Mucosa of descending colon (tissue), 3 donors: ENCODE data around the gene ASB7. TPM values are rescaled to one million over a fixed set of nuclear protein-coding genes. Genes with fewer than 3 reads are reported as not detected.

ENCODE experiments used
- ATAC-seq: fragments of 200-7000 bp; cut with Tn5 transposase; one replicate; pipeline ENCODE4 v1.9.1; 2020; ENCODE audit warnings: mild to moderate bottlenecking, moderate library complexity
- DNase-seq, 3 donors: peaks; one replicate each; pipeline ENCODE4 v3.0.0-alpha.2; 2020
- H3K36me3 ChIP-seq: fragments of 200-600 bp; one replicate; pipeline ENCODE4 v1.8.0; 2021; ENCODE audit warnings: low read depth, mild to moderate bottlenecking
- H3K4me1 ChIP-seq: fragments of 200-600 bp; one replicate; pipeline ENCODE4 v1.8.0; 2021; ENCODE audit warnings: low read depth, mild to moderate bottlenecking
- H3K4me3 ChIP-seq: fragments of 200-600 bp; one replicate; pipeline ENCODE4 v1.8.0; 2021; ENCODE audit warnings: mild to moderate bottlenecking
- H3K9me3 ChIP-seq: fragments of 200-600 bp; one replicate; pipeline ENCODE4 v1.8.0; 2021; ENCODE audit warnings: mild to moderate bottlenecking
- intact Hi-C, 2 donors: fragments of 100-400 bp; cut with DNase I in 1 of 2; cut with micrococcal nuclease in 1 of 2; formaldehyde crosslinking; loops; one replicate each; pipeline versions ENCODE4 v1.11.0 to v1.11.1; 2022; cut with DNase I, micrococcal nuclease
- total RNA-seq, 3 donors: library from RNA; stranded (reverse); fragmentation: NEBNext Ultra II Directional in 2 of 3; extraction: Animal tissue kit (Norgen Biotek cat#: 25700) in 2 of 3; gene quantifications; one replicate each; pipeline versions ENCODE4 v1.2.1 to v1.2.4, GENCODE V29; 2021 to 2023
- TF ChIP-seq, protein P1 (sequence below): fragments of 200-600 bp; IDR thresholded peaks from one replicate; pipeline ENCODE4 v1.8.0; 2022; ENCODE audit warnings: antibody characterized with exemption, mild to moderate bottlenecking
- donor health status: DM: no; HTN: no; CAD: no; lungs with moderate emphysema.
- donor health status: DM: no; HTN: no; CAD: no.
- donor health status: DM: no; HTN: yes; CAD: no.

Gene ASB7
- total RNA-seq, 3 donors from 2014 or later: 20.1 to 23.5 (median 22.2) TPM

DNA sequence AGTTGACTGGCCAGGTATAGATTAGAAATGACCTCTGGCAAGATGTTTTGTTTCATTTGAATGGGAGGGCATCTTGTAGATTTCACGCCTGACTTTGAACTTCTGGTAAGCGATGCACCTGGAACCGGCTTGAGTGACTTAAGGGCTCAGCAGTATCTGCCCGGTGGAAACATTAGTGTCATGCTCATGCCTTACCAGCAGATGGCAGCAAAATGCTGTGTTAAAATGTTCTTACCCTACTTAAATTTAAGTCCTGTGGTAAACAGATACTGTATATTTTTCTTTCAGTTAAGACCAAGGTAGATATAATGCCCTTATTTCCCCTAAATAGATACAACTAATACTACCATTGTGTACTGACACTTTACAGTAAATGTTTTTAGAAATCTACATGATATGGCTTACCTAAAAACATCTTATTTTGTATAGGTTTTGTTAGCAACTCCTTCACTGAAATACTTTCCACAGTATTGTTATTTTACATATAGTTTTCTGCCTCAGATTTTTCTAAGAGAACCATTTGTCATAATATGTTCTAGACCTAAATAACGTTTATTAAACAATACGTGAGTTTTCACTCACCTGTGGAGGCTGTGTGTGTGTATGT, 25.5 kb downstream of the ASB7 start:
- ATAC-seq (peak; percentile 95), DNase-seq (peak in 1 of 3 donors; percentile 78)
- Histone ChIP-seq H3K9me3 (no peaks in the 10 kb centered on the region), H3K36me3 (no peaks in the 10 kb centered on the region), H3K4me1 (no peaks in the 10 kb centered on the region), H3K4me3 (no peak overlapping the region)
- intact Hi-C loops: loop anchor here (5.0 to 10.0 kb wide), 2 partner anchors 244 to 247 kb away; partner anchors contain the start of gene ALDH1A3 (in 1 of the 2)
- TF ChIP-seq, protein P1, sequence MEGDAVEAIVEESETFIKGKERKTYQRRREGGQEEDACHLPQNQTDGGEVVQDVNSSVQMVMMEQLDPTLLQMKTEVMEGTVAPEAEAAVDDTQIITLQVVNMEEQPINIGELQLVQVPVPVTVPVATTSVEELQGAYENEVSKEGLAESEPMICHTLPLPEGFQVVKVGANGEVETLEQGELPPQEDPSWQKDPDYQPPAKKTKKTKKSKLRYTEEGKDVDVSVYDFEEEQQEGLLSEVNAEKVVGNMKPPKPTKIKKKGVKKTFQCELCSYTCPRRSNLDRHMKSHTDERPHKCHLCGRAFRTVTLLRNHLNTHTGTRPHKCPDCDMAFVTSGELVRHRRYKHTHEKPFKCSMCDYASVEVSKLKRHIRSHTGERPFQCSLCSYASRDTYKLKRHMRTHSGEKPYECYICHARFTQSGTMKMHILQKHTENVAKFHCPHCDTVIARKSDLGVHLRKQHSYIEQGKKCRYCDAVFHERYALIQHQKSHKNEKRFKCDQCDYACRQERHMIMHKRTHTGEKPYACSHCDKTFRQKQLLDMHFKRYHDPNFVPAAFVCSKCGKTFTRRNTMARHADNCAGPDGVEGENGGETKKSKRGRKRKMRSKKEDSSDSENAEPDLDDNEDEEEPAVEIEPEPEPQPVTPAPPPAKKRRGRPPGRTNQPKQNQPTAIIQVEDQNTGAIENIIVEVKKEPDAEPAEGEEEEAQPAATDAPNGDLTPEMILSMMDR: peak; percentile 64

DNA sequence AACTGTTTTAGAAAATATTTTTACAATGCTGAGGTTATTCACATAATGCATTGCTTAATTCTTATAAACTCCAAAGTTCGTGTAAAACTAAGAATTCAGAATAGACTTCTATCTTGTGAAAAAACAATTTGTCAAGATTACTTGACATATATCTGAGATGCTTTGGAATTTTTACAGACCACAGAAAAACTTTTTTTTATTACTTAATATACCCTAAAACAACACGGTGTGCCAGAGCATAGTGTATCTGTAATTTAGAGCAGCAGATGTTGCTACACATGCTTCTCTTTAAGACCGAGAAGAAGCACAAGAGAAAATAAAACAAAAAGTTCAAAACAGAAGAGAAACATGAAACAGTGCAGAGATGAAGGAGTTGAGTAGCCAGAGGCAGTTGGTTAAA, 26.4 kb downstream of the ASB7 start:
- no peaks in the 10 kb centered on the region for H3K36me3 ChIP-seq
- no peak for ATAC-seq

DNA sequence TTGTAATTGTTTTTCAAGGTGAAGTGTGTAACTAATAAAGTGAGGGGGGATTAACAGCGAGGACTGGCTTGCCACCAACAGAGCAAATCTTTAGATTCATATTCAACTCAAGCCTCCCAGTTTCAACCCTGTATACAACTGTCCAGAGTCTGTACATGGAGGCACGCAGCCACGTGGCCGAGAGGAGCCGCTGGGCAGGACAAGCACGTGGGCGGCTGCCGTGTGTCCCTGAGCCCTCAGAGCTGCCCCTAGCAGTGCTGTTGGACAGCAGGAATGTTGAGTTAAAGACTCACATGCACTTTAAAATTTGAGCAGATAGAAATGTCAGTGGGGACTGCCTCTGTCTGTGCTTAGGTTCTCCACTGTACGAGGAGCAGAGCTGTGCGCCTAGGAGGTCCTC, 29.4 kb downstream of the ASB7 start:
- Histone ChIP-seq H3K4me1 (peaks cover 8% of the 10 kb centered on the region), H3K36me3 (no peaks in the 10 kb centered on the region), H3K4me3 (no peak overlapping the region), H3K9me3 (no peaks in the 10 kb centered on the region)
- DNase-seq (no peak), ATAC-seq (no peak)
- TF ChIP-seq, protein P1: no peak
- intact Hi-C loops: loop anchor here in 1 of 2 donors (5.0 kb wide), 1 partner anchor 375 kb away; no protein-coding TSS in a partner anchor

More for the DNA sequence above, 26.4 kb downstream of the ASB7 start:
- H3K4me1 ChIP-seq: no peaks in the 10 kb centered on the region
- no peak overlapping the region for H3K4me3 ChIP-seq
- DNase-seq: no peak
- intact Hi-C loops: loop anchor here (5.0 to 10.0 kb wide), 2 partner anchors 244 to 246 kb away; partner anchors contain the start of gene ALDH1A3 (in 1 of the 2)
- no peaks in the 10 kb centered on the region for H3K9me3 ChIP-seq
- TF ChIP-seq, protein P1: no peak

DNA sequence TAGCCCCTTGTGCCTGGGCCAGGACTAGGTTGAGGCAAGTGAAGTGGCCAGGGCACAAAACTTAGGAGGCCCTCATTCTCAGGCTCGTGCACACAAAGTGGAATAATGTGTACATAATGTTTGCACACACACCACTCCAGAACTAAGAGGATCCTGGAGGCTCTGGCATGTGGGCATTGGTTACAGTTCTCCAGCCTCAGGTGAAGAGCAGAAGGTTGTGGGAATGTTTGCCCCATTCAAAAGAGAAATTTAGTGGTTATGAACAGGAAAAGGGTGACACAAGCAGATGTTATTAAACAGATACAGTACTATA, 31.3 kb downstream of the ASB7 start:
- ATAC-seq (no peak), DNase-seq (no peak)
- intact Hi-C loops: loop anchor here in 1 of 2 donors (5.0 kb wide), 1 partner anchor 374 kb away; no protein-coding TSS in a partner anchor
- Histone ChIP-seq H3K9me3 (no peaks in the 10 kb centered on the region), H3K4me1 (peaks cover 15% of the 10 kb centered on the region), H3K36me3 (no peaks in the 10 kb centered on the region), H3K4me3 (no peak overlapping the region)
- TF ChIP-seq, protein P1: no peak

DNA sequence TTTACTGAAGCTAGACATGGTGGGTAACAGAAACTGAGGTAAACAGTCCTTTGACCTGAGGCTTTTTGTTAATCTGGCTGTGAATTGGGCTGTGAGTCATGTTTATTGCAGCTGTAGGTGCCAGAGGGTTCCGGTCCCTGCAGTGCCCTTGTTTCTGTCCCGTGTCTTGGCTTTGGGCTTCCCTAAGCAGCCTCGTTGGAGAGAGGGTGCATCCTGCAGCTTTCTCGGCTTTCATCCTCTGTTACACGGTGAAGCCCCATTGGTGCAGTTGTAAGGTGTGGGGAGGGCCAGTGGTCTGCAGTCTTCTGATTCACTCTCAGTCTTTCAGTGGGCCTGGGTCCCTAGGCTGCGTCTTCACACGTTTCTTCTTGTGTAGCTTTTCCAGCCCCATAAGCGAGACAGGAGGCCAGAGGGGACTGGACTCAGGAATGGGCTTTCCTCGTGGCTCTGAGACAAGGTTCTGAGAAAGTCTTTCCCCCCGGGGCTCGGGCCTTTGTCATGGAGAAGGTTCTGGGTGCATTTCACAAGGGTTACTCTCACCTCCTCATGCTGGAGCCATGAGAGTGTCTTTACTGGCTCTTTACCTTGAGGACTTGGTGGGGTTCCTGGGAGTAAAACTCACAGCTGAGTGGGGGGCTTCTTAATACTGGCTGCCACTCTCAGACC, 33.1 kb downstream of the ASB7 start:
- no peaks in the 10 kb centered on the region for H3K9me3 ChIP-seq
- peaks cover 15% of the 10 kb centered on the region for H3K4me1 ChIP-seq
- ATAC-seq (peak; percentile 82), DNase-seq (peak in 1 of 3 donors; percentile 24)
- TF ChIP-seq, protein P1: no peak
- H3K4me3 ChIP-seq: no peak overlapping the region
- no peaks in the 10 kb centered on the region for H3K36me3 ChIP-seq
- intact Hi-C loops: no loop called here
